ENCODE results near the gene CACTIN.
"Not testable (repeated sequence)": the region's sequence is repeated elsewhere in the genome, so short reads cannot be mapped to it uniquely, and the experiment has no call there.

Gene CACTIN

DNA sequence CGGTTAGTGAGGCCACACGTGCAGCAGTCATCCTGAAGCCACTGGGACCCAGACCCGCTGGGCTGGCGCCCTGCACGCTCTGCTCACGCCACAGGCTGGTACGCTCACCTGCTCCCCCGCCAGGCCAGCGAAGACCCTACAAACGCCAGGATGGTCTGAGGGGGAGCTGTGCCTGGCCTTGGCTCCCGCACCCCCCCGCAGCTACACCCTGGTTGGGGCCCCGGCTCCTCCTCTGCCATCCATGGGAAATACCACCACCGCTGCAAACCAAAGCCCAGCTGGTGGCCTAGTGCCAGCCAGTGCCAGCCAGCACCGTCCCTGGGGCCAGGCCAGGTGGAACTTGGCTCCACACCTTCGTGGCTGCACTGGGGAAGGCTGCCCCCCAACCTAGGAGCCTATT, 23.3 kb upstream of the CACTIN start:
- H3K4me3 ChIP-seq (ENCODE audit: low read depth, low read length) = no peak overlapping the region
- no peak for TF ChIP-seq CTCF (IDR thresholded peaks at IDR 0.05)
- H3K27me3 ChIP-seq (ENCODE audit: control insufficient read depth, insufficient read depth, low read length) = no peaks in the 10 kb centered on the region
- H3K9ac ChIP-seq = no peak overlapping the region
- no peaks in the 10 kb centered on the region for H3K36me3 ChIP-seq (ENCODE audit: control insufficient read depth, insufficient read depth, low read length)
- H3K27ac ChIP-seq = no peak overlapping the region
- H3K4me2 ChIP-seq (ENCODE audit: low read length) = no peak overlapping the region
- H3K79me2 ChIP-seq = peaks cover 2% of the 10 kb centered on the region
- no peaks in the 10 kb centered on the region for H3K4me1 ChIP-seq
- H3K9me3 ChIP-seq (ENCODE audit: control insufficient read depth, low read length) = no peaks in the 10 kb centered on the region
- H2AFZ ChIP-seq = no peak overlapping the region

- H3K36me3 ChIP-seq (ENCODE audit: control insufficient read depth, insufficient read depth, low read length) = no peaks in the 10 kb centered on the region
- H3K9ac ChIP-seq = no peak overlapping the region
- no peak overlapping the region for H3K27ac ChIP-seq
Observed at GRCh38 chr19:3648037-3648905, 21.7 kb upstream of the CACTIN start.

GRCh38 chr19:3647102-3647501, 20.5 kb upstream of the CACTIN start:
- H3K79me2 ChIP-seq; H2AFZ ChIP-seq; H3K27me3 ChIP-seq (ENCODE audit: control insufficient read depth, insufficient read depth, low read length); H3K27ac ChIP-seq; H3K36me3 ChIP-seq (ENCODE audit: control insufficient read depth, insufficient read depth, low read length); H3K4me2 ChIP-seq (ENCODE audit: low read length); H3K4me1 ChIP-seq; H3K4me3 ChIP-seq (ENCODE audit: low read depth, low read length); H3K9me3 ChIP-seq (ENCODE audit: control insufficient read depth, low read length); H3K9ac ChIP-seq: not testable (repeated sequence)

More at GRCh38 chr19:3648037-3648905, 21.7 kb upstream of the CACTIN start:
- no peak overlapping the region for H2AFZ ChIP-seq
- no peaks in the 10 kb centered on the region for H3K27me3 ChIP-seq (ENCODE audit: control insufficient read depth, insufficient read depth, low read length)
- peaks cover 2% of the 10 kb centered on the region for H3K79me2 ChIP-seq
- no peak overlapping the region for H3K4me3 ChIP-seq (ENCODE audit: low read depth, low read length)
- H3K4me2 ChIP-seq (ENCODE audit: low read length) = no peak overlapping the region
- no peaks in the 10 kb centered on the region for H3K4me1 ChIP-seq
- no peaks in the 10 kb centered on the region for H3K9me3 ChIP-seq (ENCODE audit: control insufficient read depth, low read length)
- TF ChIP-seq CTCF (IDR thresholded peaks at IDR 0.05) = no peak

DNA sequence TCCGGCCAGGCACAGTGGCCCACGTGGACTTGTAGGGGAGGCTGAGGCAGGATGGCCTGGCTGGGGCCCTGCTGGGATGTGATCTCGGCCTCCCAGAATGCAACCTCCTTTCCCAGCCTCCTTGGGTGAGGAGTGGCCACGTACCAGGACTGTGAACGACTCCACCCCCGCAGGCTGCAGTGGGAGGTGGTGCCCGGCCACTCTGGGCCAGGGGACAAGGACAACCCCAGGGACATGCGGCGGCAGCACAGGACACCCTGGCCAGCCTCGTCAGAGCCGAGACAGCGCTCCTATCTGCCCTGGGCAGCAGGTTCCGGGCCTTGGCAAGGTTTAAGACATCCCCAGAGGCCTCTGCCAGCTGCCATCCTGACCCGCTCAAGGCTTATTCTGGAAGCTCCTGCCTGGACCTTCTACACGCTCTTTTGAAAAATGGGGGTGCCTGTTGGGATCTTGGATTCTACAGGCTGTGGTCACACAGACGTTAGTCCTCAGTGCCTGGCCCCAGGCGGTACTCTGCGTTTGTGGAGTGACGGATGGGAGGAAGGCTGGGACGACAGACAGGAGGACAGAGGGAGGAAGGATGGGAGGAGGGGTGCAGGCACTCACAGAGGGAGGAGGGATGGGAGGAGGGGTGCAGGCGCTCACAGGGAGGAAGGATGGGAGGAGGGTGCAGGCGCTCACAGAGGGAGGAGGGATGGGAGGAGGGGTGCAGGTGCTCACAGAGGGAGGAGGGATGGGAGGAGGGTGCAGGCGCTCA, 19.9 kb upstream of the CACTIN start:
- H3K4me3 ChIP-seq (ENCODE audit: low read depth, low read length) = no peak overlapping the region
- H3K4me1 ChIP-seq = no peaks in the 10 kb centered on the region
- no peak overlapping the region for H3K9ac ChIP-seq
- no peaks in the 10 kb centered on the region for H3K27me3 ChIP-seq (ENCODE audit: control insufficient read depth, insufficient read depth, low read length)
- H3K4me2 ChIP-seq (ENCODE audit: low read length) = no peak overlapping the region
- H3K27ac ChIP-seq = no peak overlapping the region
- no peak overlapping the region for H2AFZ ChIP-seq
- no peaks in the 10 kb centered on the region for H3K9me3 ChIP-seq (ENCODE audit: control insufficient read depth, low read length)
- no peak for TF ChIP-seq CTCF (IDR thresholded peaks at IDR 0.05)
- H3K79me2 ChIP-seq = peaks cover 2% of the 10 kb centered on the region
- no peaks in the 10 kb centered on the region for H3K36me3 ChIP-seq (ENCODE audit: control insufficient read depth, insufficient read depth, low read length)

DNA sequence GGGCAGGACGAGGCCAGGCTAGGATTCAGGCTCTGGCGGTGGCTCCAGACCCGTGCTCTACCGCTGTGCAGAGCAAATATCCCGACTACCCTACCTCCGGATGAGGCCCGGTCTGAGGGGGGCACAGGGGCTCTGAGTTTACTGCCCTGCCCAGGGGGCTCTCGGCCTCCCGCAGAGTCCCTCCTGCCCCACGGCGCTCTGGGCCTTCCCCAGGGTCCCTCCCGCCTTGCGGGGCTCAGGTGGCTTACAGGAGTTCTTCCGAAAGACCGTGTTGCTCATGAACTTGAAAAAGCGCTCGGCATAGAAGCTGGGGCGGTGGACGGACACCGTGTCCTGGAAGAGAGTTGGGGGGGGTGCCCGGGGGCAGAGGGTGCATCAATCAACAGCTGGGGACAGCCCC, 19.1 kb upstream of the CACTIN start:
- Histone ChIP-seq H3K9ac (no peak overlapping the region), H3K36me3 (ENCODE audit: control insufficient read depth, insufficient read depth, low read length) (no peaks in the 10 kb centered on the region), H3K27ac (no peak overlapping the region), H3K4me2 (ENCODE audit: low read length) (no peak overlapping the region), H3K4me3 (ENCODE audit: low read depth, low read length) (no peak overlapping the region), H3K4me1 (no peaks in the 10 kb centered on the region), H3K27me3 (ENCODE audit: control insufficient read depth, insufficient read depth, low read length) (no peaks in the 10 kb centered on the region), H3K9me3 (ENCODE audit: control insufficient read depth, low read length) (no peaks in the 10 kb centered on the region), H3K79me2 (no peaks in the 10 kb centered on the region), H2AFZ (no peak overlapping the region)
- no peak for TF ChIP-seq CTCF (IDR thresholded peaks at IDR 0.05)

All from parathyroid adenoma (tissue), 2 donors.